Measurements from ENCODE around the gene GPR156.

The GPR156 gene

GRCh38 chr3:120192159-120192558, 92.9 kb downstream of the GPR156 start:
- DNase-seq: no peak

GRCh38 chr3:120182613-120183511, 102.2 kb downstream of the GPR156 start:
- DNase-seq: no peak

- no peak for DNase-seq
Measured at GRCh38 chr3:120181632-120182031, 103.4 kb downstream of the GPR156 start.

- no peak for DNase-seq
Measured at GRCh38 chr3:120180731-120181412, 104.2 kb downstream of the GPR156 start.

GRCh38 chr3:120177707-120178306, 107.2 kb downstream of the GPR156 start:
- no peak for DNase-seq

- DNase-seq: no peak
Measured at GRCh38 chr3:120177151-120177550, 107.9 kb downstream of the GPR156 start.

GRCh38 chr3:120174811-120175539, 110.0 kb downstream of the GPR156 start:
- DNase-seq: no peak

- DNase-seq: no peak
Measured at GRCh38 chr3:120173056-120173675, 111.9 kb downstream of the GPR156 start.

GRCh38 chr3:120172070-120172469, 113.0 kb downstream of the GPR156 start:
- no peak for DNase-seq

GRCh38 chr3:120171134-120171873, 113.7 kb downstream of the GPR156 start:
- no peak for DNase-seq

GRCh38 chr3:120170223-120170622, 114.8 kb downstream of the GPR156 start:
- no peak for DNase-seq

- DNase-seq: no peak
Measured at GRCh38 chr3:120169407-120169806, 115.6 kb downstream of the GPR156 start.

- no peak for DNase-seq
Measured at GRCh38 chr3:120168611-120169010, 116.4 kb downstream of the GPR156 start.

- no peak for DNase-seq
Measured at GRCh38 chr3:120168038-120168437, 117.0 kb downstream of the GPR156 start.

- DNase-seq: no peak
Measured at GRCh38 chr3:120167488-120167887, 117.5 kb downstream of the GPR156 start.

GRCh38 chr3:120163816-120164215, 121.2 kb downstream of the GPR156 start:
- no peak for DNase-seq

- no peak for DNase-seq
Measured at GRCh38 chr3:120163026-120163425, 122.0 kb downstream of the GPR156 start.

- DNase-seq: no peak
Measured at GRCh38 chr3:120162400-120162799, 122.6 kb downstream of the GPR156 start.

- DNase-seq: no peak
Measured at GRCh38 chr3:120161902-120162301, 123.1 kb downstream of the GPR156 start.

GRCh38 chr3:120160050-120160449, 125.0 kb downstream of the GPR156 start:
- no peak for DNase-seq

- DNase-seq: no peak
Measured at GRCh38 chr3:120157681-120158080, 127.3 kb downstream of the GPR156 start.

- no peak for DNase-seq
Measured at GRCh38 chr3:120157113-120157512, 127.9 kb downstream of the GPR156 start.
